NCI-H2227 treated with DMSO at 0.1 percent for 48 hours (cell line): Measurements from ENCODE around the gene CYP2J2.
A peak's percentile ranks its signal among the peaks of the same experiment; 100 is the strongest.
"Not testable (repeated sequence)": the region's sequence is repeated elsewhere in the genome, so short reads cannot be mapped to it uniquely, and the experiment has no call there.

Experiments used
- DNase-seq: peaks from one replicate; lab custom pipeline; 2025; lab: John Stamatoyannopoulos, UW

The CYP2J2 gene

DNA sequence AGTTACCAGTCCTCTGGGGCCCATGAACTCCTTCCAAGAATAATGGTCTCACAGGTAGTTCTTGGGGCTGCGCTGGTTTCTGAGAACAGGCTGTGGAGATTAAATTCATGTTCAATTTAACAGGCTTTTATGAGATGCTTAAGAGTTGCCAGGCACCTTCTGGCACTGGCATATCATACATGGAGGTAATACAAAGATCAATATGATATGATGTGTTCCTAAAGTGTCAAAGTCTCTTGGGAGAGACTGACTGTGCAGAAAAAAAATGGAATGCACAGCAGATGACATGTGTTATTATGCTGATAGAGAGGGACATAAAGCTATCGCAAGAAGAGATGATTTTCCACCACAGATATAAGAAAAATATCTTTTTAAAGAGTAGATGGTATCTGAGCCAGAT is 6.8 kb downstream of the CYP2J2 start:
- no peak for DNase-seq

DNA sequence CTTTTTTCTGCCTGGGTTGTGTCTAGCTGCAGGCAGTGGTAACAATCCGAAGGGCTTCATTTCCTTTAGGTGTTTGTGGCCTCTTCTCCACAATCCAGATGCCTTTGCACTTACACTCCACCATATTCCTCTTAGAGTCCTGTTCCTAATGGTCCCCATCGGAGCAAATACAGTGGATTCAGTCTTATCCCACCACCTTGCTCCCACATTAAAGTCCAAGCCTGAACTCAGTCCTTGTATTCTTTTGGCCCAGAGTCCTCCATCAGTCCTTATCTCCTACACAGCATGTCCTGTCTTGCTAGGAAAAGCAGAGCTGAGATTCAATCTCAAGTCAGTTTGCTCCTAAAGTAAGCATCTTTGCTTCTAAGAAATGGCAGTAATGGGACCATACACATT is 8.8 kb downstream of the CYP2J2 start:
- DNase-seq: no peak

DNA sequence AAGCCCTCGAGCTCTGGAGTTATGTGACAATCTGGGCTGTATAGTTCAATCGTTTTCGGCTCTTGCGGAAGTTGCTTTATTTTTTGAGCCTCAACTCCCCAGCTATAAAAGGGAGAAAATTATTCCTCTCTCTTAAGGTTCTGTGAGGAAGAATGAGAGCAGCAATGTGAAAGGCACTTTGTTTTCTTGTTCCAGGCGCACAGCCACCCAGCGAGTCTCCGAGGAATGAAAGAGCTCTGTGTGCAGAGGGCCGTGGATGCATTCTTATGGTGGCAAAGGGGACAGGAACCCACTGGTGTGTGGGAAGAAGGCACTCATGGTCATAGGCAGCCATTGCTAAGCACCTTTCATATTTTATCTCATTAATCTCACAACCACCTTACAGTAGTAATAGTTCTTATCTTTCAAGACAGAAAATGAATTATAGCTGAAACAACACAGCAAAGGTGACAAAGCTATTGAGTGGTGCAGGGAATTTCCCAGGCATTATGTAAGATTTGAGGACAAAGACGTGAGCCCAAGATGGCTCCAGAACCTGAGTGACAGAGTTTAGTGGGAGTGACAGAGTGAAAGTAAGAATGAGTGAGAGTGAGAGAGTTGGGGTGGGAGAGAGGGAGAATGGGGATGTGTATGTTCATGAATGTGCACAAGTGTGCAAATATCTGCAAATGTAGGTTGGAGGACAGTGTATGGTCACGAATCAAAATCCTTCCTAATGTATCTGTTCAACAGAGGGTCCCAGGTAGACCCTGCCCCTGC is 9.4 kb downstream of the CYP2J2 start:
- DNase-seq: no peak

- DNase-seq: no peak
Observed at GRCh38 chr1:59915516-59915915, 11.1 kb downstream of the CYP2J2 start.

GRCh38 chr1:59914791-59915286 is 11.7 kb downstream of the CYP2J2 start:
- not testable (repeated sequence) for DNase-seq

DNA sequence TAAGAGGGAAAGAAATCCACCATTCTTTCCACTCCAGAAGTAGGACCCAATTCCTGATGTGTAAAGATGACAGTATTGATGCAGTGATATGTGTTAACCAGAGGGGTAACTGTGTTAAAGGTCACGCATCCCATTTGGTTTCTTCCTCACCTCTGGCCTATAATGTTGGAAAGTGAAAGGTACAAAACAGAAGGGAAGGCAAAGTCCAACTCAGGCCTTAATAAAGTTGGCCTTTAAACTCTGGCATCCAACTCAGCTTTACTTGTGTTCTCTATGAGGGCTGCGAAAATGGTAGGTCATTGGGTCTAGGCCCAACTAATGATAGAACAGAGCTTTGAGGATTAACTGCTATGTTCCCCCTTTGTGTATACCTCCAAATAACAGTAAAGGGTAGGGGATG is 17.9 kb downstream of the CYP2J2 start:
- no peak for DNase-seq

- DNase-seq: no peak
Observed at GRCh38 chr1:59908084-59908483, 18.5 kb downstream of the CYP2J2 start.

- DNase-seq: no peak
Observed at GRCh38 chr1:59906931-59907330, 19.6 kb downstream of the CYP2J2 start.

- peak; percentile 6 for DNase-seq
Observed at GRCh38 chr1:59903141-59903754, 23.3 kb downstream of the CYP2J2 start.

DNA sequence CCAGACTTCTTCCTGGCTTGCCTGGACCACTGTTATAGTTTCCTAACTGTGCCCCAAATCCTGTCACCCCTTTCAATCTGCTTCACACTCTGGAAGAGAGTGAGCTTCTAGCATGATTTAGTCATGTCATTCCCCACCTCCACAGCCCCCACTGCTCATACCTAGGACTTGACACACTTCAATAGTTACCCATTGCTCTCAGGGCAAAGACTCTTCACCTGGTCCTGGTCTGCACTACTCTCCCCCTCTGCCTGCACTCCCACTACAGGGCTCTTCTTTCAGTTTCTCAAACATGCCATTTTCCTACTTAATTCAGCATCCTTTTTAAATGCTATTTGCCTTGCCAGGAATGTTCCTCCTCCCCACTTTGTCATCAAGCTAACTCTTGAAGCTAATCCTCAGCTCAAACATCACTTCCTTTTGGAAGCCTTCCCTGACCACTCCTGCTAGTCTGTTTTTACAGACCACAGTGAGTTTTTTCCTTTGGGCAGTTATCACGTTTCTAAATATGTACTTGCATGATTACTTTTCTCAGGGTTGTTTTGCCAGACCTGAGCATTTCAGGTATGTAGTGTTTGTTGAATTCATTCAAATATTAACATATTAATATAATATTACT is 24.7 kb downstream of the CYP2J2 start:
- DNase-seq: no peak

DNA sequence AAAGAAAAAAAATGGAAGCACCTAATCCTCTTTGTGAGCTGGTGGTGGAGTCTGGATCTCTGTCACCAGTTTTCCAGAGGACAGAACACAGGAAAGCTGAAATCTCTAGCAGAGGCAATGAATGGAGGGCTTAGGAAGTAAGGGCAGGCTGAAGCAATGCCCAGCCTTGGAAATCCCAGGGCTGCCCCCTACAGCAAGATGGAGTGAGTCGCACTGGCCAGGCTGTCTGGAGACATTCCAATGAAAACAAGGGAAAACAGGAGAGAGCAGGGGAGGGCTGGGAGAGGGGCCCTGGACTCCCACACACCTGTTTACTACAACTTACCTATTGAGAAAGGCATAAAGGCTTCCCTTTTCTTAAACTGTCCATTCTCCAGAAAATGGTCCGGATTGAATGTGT is 25.9 kb downstream of the CYP2J2 start:
- DNase-seq: no peak

GRCh38 chr1:59898927-59899326 is 27.6 kb downstream of the CYP2J2 start:
- DNase-seq: no peak

DNA sequence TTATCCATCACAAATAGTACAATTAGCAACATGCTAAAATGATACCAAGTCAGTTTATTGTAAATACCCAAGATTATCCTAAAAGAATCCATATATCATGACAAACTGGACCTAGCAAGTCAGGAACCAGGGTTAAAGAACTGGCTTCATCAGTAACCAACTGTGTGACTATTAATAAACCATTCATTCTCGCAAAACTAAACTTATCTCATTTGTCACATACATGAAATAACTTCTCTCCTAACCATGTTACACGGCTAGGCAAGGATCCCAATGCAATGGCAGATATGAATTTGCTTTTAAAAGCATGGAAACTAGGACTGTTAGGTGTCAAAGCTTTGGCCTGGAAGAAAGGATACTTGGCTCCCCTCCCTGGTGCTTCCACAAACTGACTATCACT is 29.4 kb downstream of the CYP2J2 start:
- no peak for DNase-seq

- no peak for DNase-seq
Observed at GRCh38 chr1:59892841-59893811, 33.4 kb downstream of the CYP2J2 start.

GRCh38 chr1:59885160-59885832 is 41.3 kb downstream of the CYP2J2 start:
- no peak for DNase-seq

DNA sequence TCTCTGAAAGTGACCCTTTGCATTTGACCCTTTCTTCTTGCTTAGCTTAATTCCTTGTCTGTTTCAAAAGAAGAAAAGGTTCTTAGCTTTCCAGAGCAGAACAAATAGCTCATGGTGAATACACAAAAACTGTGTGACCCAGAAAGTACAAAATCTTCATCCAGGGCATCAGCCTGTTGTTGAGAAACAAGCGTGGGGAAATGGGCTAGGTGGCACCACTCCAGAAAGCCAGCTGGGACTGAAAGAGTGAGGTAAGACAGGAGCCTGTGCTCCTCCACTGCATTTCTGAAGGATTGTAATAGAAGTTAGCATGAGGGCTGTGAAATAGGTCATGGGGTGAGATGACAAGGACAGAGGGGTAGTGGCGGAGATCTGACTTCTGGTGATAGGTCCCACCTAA is 45.8 kb downstream of the CYP2J2 start:
- no peak for DNase-seq

- DNase-seq: no peak
Observed at GRCh38 chr1:59879996-59880505, 46.5 kb downstream of the CYP2J2 start.

DNA sequence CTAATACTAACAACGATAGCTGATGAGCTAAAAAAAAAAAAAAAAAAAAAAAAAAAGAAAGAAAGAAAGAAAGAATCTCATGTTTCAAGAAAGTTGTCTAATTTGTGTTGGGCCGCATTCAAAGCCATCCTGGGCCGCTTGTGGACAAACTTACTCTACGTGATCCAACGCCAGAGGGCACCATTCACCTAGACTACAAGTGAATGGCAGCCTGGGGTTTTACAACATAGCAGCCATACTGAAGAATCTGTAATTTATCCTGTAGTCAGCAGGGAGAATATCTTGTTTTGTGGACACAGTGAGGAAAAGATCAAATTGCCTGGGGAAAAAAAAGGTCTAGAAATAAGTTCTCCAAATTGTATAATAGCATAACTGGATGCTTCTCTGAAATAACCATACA is 47.0 kb downstream of the CYP2J2 start:
- peak; percentile 33 for DNase-seq

DNA sequence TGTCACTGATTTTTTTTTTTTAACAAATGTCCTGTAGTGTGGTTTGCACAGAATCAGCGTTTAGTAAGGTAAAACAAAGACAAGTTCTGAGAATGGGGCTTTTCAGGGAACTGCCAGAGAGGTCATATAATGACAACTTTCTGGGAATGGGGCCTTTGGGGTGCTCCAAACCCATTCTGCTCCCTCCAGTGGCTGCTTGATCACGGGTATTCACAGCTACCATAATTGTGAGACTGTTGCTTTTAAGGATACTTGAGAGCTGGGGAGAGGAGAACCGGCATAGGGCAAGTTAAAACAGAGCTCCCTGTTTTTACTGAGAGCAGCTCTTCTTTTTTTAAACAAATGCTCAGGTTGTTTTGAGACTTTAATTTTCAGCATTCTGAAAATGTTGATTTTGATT is 48.2 kb downstream of the CYP2J2 start:
- DNase-seq: no peak

GRCh38 chr1:59877108-59877682 is 49.4 kb downstream of the CYP2J2 start:
- no peak for DNase-seq

GRCh38 chr1:59871746-59872145 is 54.8 kb downstream of the CYP2J2 start:
- no peak for DNase-seq
